Amygdala (tissue), 56 donors: ENCODE data around the gene FMNL3.

Experiments used
- DNase-seq, 56 donors: peaks; one replicate each; lab custom pipeline; 2025; lab: John Stamatoyannopoulos, UW

FMNL3 gene

DNA sequence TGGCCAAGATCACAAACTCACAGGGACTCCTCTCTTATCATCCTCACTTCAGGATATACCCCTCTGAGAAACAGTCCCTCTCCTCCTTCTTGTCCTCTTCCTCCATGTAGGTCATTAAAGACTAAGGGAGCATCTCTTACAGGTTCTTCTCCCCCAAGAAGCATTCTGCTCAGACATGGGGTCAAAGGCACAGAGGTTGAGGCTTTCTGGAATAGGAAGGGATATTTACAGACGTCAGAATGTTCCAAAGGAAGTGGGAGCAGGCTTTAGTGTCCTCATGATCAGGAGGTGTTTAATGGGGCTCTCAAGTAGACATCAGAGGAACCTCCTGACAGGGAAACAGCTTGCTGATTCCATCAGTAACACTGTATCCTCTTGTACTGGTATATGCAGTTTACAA, 47.5 kb downstream of the FMNL3 start:
- DNase-seq = no peak

GRCh38 chr12:49658276-49658675, 48.9 kb downstream of the FMNL3 start:
- DNase-seq = no peak

GRCh38 chr12:49655595-49656236, 51.5 kb downstream of the FMNL3 start:
- no peak for DNase-seq

DNA sequence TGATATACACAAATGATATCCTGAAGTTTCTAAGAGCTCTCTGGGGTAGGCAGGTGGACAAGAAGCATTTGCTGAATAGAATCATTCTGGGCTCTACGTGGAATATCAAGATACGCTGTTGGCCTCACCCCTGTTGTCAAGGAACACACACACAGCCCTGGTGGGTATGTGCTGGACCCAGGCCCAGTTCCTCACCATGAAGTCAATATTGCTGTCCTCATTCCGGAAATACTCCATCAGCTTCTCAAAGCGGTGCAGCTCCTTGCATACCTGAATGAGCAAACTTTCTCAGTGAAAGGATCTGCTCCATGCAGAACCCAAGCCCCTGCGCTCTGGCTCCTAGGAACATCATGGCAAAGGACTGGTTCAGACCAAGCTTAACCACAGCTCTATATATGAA, 52.5 kb downstream of the FMNL3 start:
- DNase-seq = no peak

DNA sequence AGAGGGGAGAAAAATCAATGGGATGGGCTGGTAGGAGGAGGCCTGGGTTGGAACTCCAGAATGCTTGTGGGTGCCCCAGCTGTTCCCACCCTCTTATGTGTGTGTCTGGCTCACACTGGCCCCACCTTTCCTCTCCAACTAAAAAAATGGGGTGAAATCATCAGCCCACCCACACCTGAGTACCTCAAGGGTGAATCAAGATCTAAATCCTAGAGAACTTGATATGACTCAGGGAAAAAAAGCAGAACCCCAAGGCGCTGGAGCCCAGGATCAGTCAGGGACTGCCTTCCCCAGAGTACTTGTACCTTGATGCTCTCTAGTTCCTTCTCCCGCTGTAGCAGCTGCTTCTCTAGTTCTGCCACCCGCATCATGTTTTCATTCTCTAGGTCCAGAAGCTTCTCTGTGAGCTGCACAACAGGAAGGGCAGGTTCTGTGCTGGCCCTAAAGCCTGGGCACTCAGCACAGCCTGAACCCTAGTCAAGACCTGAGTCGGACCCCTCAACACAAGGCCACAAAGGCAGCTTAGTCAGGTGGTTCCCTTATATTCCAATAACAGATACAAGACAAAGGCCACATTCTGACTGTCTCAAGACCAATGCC, 54.2 kb downstream of the FMNL3 start:
- no peak for DNase-seq

DNA sequence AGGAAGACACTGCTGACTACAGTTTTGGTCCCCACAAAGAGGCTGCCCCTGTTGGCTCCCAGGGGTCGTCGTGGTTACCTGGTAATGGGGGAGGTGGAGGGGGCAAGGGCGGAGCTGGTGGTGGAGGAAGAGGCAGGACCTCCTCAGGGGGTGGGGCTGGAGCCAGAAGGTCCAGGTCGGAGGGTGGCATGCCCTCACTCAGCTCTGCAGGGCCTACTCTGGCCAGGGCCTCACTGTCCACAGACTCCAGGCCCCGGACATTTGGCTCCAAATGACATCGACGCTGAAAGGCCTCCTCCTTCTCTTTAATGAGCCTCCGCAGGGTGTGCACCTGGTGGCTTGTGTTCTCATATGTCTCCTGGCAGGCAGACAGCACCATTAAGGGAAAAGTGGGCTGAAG, 55.4 kb downstream of the FMNL3 start:
- no peak for DNase-seq

DNA sequence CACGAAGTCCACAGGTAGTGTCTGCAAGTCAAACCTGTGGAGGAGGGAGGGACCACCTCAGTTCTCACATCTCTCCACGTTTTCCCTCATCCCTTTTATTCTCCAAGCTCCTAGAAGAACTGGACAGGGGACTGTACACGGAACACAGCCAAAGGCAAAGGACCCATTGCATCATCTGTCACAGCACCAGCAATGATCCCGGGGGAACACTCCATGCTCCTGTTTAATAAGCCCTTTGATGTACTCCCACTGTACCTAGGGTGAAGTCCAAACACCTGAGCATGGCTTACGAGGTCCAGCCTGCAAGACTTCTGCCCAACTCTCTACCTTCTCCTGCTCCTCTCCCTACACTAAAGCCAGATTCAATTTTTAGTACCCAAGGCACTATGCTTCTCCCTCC, 57.3 kb downstream of the FMNL3 start:
- no peak for DNase-seq

- DNase-seq = no peak
These were observed 57.8 kb downstream of the FMNL3 start for GRCh38 chr12:49649445-49649844.

DNA sequence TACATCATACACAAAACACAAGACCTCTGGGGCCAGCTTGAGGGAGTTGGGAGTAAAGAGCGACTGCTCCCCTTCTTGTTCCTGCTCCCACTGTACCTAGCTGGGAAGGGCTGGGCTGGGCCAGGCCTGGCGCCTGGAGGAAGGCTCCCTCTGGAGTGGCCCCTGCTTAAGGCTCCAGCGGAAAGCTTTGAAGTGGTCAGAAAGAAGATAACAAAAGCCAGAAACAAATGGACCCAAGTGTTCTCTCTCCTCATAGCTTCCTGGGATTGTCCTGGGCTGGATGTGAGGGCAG, 58.5 kb downstream of the FMNL3 start:
- no peak for DNase-seq

GRCh38 chr12:49647827-49648711, 59.1 kb downstream of the FMNL3 start:
- peak in 2 of 56 donors; percentile 12 to 14 for DNase-seq

- DNase-seq = no peak
These were observed 60.1 kb downstream of the FMNL3 start for GRCh38 chr12:49646871-49647654.

- DNase-seq = no peak
These were observed 60.8 kb downstream of the FMNL3 start for GRCh38 chr12:49646331-49646830.

DNA sequence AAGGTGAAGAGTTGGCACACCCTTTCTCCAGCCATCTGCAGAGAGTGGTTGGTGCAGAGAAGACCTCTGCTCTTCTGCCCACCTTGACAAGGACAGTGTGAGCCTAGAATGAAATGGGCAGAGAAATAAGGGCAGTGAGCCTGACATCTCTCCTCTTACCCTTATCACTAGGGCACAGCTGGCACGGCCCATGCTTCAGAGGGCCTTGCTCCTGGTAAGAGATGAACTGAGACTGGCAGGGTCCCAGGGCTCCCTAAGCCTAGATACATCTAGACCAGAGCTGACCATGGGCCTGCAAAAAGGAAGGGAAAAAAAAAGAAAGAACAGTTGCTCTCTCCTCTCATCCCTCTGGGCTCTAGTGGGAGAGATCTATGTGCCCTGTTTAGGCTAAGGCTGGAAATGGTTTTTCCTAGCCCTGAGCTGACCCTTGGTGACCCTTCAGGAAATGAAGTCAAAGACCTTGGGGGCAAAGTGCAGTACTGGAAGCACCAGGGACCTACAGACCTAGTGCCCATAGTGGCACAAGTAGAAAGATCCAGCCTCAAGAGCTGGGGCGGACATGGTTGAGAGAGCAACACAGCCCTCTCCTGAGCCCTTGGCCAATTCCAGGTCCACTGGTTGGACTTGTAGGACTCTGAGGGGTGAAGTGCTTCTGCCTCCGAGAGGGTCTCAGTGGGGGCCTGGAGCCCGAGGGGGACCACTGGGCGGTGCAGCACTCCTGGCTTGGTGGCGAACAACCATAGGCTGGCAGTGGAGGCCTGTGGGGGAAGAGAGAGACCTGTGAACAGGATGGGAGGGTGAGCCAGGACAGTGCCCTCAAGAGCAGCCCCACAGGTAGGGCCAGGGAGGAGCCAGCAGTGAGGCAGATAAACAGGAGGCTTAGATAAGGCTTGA, 61.8 kb downstream of the FMNL3 start:
- DNase-seq = no peak

DNA sequence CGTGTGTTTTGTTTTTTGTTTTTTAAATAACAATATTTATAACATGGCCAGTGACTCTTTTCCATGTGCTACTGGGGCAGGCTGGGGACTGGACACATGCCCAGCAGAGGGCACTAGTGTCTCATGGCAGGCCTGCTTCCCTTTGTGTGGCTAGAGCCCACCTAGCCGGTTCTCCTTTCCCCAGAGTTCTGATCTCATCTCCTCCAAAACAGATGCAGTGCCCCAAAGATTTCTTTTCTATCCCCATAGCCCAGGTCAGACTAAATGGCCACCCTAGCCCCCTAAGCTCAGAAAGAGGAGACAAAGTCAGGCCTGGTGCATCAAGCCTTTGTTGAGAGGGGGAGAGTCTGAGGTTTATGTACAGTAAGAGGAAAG, 62.6 kb downstream of the FMNL3 start:
- peak in 53 of 56 donors; percentile 11 to 88 (median 59) for DNase-seq

- peak in 1 of 56 donors; percentile 35 for DNase-seq
These were observed 63.1 kb downstream of the FMNL3 start for GRCh38 chr12:49643961-49644619.

GRCh38 chr12:49643135-49643534, 64.1 kb downstream of the FMNL3 start:
- no peak for DNase-seq

DNA sequence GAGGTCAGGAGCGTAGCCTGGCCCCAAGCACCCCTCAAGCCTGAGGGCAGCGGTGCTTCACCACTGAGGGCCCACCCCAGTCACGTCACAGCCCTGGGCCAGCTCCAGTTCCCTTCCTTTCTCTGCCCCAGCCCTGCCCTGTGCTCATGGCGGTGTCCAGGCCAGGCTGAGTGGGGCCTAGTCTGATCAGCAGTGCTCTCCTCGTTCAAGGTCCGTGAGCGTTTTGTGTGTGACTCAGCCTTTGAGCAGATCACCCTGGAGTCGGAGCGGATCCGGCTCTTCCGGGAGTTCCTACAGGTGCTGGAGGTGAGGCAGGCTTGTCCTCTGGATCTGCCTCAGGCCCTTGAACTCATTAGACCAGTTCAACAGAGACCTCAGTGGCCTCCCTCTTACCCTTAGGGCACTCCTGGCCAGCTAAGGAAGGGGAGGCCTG, 64.8 kb downstream of the FMNL3 start:
- DNase-seq = no peak

- DNase-seq = no peak
These were observed 65.3 kb downstream of the FMNL3 start for GRCh38 chr12:49641748-49642369.
